ENCODE data around the gene PTCH2.

PTCH2 gene

GRCh38 chr1:44842862-44843655, at the start of gene PTCH2:
PTCH2 (minus strand) TSS chr1:44843253; CDS start chr1:44842932, 321 bp downstream.
- H3K27ac ChIP-seq: peak within 1 kb of the TSS; percentile 47; the same call in 1 of the 2 replicates
- no peak for TF ChIP-seq CTCF (conservative IDR thresholded peaks at IDR 0.05)

GRCh38 chr1:44890007-44890406, 47.0 kb upstream of the PTCH2 start:
- TF ChIP-seq CTCF (conservative IDR thresholded peaks at IDR 0.05): no peak
- no peak overlapping the region for H3K27ac ChIP-seq

- no peak for TF ChIP-seq CTCF (conservative IDR thresholded peaks at IDR 0.05)
- H3K27ac ChIP-seq: no peak overlapping the region
Measured at GRCh38 chr1:44885406-44885805, 42.4 kb upstream of the PTCH2 start.

GRCh38 chr1:44884746-44885145, 41.7 kb upstream of the PTCH2 start:
- TF ChIP-seq CTCF (conservative IDR thresholded peaks at IDR 0.05): no peak
- no peak overlapping the region for H3K27ac ChIP-seq

GRCh38 chr1:44881011-44881632, 38.1 kb upstream of the PTCH2 start:
- no peak for TF ChIP-seq CTCF (conservative IDR thresholded peaks at IDR 0.05)
- H3K27ac ChIP-seq: no peak overlapping the region

GRCh38 chr1:44874155-44874554, 31.1 kb upstream of the PTCH2 start:
- H3K27ac ChIP-seq: no peak overlapping the region
- no peak for TF ChIP-seq CTCF (conservative IDR thresholded peaks at IDR 0.05)

- TF ChIP-seq CTCF (conservative IDR thresholded peaks at IDR 0.05): no peak
- H3K27ac ChIP-seq: peak overlapping the region; percentile 69; the same call in 1 of the 2 replicates
Measured at GRCh38 chr1:44870096-44870495, 27.0 kb upstream of the PTCH2 start.
